HG02678 (cell line): Measurements from ENCODE around the gene NIF3L1.

ENCODE experiments used
- ATAC-seq: cut with Tn5 transposase; IDR thresholded peaks from one replicate; pipeline ENCODE4 v1.9.1; 2021; ENCODE audit warnings: mild to moderate bottlenecking, moderate library complexity; ENCODE audit not compliant: unreplicated experiment

Gene NIF3L1, protein sequence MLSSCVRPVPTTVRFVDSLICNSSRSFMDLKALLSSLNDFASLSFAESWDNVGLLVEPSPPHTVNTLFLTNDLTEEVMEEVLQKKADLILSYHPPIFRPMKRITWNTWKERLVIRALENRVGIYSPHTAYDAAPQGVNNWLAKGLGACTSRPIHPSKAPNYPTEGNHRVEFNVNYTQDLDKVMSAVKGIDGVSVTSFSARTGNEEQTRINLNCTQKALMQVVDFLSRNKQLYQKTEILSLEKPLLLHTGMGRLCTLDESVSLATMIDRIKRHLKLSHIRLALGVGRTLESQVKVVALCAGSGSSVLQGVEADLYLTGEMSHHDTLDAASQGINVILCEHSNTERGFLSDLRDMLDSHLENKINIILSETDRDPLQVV

DNA sequence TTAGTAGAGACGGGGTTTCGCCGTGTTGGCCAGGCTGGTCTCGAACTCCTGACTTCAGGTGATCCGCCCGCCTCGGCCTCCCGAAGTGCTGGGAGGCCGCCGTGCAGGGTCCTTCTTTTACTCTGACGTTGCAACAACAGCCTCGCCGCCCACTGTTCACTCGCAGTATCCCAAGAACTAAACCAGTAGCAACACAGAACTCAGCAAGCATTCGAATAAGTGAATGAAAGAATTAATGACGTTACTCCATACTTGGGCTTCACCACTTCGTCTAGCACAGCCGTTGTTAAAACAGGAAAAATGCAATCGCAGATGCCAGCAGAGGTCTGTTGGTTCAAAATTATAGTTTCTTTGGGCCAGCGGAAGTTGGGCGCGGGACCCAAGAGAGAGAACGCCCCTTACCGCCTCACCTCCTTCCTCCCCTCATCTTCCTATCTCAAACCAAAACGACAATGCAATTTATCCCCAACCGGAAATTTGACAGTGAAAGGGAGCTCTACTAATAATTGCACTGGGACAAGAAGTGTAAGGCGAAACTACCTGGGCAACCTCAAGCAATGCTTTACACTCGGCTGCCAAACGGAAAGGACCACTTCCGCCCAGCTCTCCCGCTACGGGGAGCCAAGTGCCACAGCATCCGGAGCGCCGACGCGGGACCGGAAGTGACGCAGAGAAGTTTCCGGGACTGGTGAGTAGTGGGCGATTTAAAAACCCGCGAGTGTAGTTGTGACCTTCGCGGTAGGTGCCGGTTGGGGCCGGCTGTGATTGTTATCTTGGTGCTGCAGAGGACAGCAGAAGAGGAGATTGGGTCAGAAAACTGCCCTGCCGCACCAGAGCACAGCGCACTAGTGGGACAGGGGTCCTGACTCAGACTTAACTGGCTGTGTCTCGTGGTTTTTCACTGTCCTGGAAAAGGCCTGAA lies at the start of gene NIF3L1, which contains the start of gene PPIL3:
TSS of gene NIF3L1 (plus strand) at position 668 of the 922 bp plus-strand sequence. CDS start 2,573 bp downstream, outside the sequence.
TSS of gene PPIL3 (minus strand) at position 374 of the 922 bp plus-strand sequence. CDS start 1,462 bp downstream, outside the sequence.
- ATAC-seq = peak; percentile 89

DNA sequence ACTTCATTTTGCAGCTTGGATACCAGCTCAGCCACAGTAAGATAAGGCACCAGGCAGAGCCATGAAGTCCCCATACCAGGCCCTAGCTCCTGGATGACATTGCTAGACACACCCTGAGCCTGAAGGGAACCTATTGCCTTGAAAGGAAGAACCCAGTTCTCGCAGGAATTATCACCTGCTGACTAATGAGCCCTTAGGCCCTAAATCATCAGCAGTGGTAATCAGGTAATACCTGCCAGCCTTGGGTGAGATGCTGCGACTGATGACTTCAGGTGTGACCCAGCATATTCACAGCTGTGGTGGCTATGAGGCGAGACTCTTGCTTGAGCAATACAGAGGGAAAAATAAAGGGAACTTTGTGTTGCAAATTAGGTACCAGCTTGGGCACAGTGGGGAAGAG lies 49.7 kb upstream of the NIF3L1 start:
- no peak for ATAC-seq

DNA sequence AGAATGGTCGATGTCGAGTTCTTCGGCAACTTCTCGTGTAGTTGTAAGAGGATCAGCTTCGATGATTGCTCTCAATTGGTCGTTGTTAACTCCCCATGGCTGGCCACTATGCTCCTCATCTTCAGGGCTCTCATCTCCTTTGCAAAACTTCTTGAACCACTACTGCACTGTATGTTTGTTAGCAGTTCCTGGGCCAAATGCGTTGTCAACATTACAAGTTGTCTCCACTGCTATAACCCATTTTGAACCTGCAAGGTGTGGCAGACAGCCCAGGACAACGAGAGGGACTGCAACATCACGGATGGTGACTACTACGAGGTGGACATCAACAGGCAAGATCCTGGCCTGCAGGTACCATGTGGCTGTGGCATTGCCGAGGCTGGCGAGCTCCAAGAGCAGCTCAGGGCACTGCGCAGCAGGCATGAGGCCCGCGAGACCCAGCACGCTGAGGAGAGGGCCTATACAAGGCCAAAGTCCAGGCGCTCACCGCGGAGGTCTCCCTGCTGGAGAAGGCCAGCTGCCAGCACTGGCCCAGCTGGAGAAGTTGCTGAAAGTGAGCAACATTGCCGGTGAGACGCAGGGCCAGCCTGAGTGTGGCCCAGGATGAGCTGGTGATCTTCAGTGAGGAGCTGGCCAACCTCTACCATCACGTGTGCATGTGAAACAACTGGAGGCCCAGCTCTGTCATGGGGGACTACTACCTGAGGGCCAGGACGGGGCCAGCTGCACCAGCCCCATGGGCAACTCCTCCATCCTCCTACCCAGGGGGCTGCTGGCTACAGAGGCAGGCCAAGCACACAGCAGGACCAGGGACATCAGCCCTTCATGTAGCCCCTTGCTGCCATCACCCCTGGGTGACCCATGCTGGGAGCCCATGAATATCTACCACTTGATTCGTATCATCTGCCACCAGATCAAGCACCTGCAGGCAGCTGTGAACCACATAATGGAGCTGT lies 44.9 kb upstream of the NIF3L1 start:
- no peak for ATAC-seq

DNA sequence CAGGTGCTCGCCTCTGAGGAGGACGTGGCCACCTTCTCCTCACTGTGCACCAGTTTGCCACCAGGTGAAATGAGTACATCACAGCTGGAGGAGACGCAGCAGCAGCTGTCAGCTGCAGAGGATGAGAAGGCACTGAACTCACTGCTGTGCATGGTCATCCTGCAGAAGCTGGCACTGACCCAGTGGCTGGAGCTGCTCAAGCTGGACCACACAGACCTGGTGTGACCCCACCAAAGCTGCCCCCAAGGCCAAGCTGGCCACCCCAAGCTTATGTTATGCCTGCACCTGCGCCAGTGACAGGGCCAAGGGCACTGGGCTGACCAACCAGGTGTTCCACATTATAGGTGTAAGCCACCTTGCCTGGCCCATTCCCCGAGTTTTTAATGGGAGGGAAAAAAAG lies 44.0 kb upstream of the NIF3L1 start:
- no peak for ATAC-seq

DNA sequence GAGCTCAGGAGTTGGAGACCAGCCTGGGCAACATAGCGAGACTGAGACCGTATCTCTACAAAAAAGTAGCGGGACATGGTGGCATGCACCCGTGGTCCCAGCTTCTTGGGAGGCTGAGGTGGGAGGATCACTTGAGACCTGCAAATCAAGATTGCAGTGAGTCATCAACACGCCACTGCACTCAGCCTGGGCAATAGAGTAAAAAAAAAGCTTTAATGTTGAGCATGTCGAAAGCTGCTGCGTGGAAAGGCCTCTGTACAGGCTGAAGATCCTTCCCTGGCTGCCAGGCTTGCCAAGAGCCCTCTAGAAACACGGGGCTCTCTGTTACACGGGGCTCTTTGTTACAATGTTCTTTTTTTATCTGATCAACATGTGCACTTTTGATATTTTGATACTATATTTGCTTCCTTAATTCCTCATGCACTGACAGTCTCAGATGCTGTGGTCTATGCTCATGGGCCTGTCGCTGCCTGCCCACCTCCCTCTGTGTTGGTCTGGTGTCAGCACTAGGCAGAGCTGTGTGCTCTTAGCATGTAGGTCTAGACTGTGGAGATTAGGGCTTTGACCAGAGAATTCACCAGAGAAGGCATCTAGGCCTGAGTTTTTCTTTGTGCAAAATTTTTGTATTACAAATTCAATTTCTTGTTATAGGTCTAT lies 43.4 kb upstream of the NIF3L1 start:
- no peak for ATAC-seq

DNA sequence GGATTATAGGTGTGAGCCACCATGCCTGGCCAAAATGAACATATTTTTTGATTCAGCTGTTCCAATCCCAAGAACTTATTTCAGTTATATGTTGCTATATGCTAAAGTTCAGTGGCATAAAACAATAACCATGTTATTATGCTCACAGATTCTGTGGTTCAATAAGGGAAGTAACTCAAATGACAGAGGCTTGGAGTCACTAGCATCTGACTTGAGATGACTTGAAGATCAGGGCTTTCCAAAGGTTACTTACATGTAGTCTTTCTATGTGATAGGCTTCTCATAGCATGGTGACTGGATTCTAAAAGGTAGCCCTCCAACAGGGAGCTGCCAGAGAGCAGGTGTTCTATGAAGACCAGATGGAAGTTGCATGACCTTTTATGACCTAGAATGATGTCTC lies 41.9 kb upstream of the NIF3L1 start:
- no peak for ATAC-seq

DNA sequence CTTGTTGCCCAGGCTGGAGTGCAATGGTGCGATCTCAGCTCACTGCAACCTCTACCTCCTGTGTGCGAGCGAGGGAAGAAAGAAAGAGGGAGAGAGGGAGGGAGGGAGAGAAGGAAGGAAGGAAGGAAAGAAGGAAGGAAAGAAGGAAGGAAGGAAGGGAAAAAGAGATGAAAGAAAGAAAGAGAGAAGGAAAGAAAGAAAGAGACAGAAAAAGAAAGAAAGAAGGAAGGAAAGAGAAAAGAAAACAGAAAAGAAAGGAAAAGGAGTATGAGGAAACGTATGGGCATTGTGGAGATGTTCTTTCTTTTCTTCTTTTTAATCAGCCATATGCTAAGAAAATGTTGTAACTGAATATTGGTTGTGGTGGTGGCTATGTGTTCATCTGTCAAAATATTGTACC lies 41.2 kb upstream of the NIF3L1 start:
- no peak for ATAC-seq

DNA sequence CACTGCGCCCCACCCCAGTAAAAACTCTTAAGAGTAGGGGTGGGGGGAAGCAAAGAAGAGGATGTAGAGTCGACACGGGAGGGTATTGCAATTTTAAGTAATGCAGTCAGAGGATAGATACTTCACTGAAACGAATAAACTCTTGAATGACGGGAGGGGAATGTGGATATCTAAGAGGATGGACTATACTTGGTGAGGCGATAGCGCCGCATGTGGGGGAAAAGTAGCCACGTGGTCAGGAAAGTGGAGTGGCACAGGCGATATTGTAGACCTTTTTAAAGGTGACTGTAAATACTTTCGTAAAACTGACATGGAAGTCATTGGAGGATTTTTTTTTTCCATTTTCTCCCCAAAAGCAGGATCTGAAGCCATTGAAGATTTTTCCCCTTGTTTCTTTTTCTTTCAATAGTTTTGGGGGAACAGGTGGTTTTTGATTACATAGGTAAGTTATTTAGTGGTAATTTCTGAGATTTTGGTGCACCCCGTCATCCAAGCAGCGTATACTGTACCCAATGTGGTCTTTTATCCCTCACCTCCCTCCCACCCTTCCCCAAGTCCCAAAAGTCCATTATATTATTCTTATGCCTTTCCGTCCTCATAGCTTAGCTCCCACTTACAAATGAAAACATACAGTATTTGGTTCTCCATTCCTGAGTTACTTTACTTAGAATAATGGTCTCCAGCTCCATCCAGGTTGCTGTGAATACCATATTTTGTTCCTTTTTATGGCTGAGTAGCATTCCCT lies 38.5 kb upstream of the NIF3L1 start:
- ATAC-seq = no peak

DNA sequence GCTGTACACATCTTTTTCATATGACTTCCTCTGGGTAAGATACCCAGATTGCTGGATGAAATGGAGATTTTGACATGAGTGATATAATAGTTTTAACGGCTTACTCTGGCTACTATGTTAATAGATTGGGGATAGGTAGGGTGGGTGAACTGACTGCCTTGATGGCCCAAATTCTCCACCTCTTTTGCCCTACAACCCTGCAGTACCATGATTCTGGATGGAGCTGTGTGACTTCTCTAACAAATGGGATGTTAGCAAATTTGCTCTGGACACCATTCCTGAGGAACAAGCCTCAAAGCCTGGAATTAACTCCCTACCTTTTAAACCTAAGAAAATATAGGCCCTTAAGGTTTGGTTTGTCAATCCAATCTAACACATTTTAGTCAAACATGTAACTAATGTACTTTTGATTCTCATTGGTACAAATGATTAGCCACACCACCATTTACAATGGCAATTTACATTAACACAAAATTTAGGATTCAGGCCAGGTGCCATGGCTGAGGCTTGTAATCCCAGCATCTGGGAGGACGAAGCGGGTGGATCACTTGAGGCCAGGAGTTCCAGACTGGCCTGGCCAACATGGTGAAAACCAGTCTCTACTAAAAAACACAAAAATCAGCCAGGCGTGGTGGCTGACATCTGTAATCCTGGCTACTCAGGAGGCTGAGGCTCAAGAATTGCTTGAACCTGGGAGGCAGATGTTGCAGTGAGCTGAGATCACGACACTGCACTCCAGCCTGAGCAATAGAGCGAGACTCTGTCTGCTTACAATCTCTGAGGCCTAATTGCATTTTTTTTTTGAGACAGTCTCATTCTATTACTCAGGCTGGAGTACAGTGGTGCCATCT lies 37.5 kb upstream of the NIF3L1 start:
- ATAC-seq = no peak

DNA sequence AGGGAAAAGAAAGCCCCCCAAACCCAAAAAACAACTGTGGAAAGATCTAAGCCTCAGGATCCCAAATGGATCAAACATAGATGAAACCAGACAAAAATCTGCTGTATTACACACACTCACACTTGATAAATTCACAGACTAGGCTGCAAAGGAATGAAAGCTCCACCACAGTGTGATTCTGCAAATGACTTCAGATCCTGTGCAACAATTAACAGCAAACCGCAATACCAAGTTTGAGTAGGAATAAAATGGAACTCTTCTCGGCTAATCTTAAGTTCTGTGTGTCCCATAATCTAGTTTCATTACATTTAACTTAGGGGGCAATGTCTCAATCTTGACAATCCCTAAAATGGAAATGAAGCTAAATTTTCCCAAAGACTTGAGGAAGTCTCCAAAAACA lies 36.6 kb upstream of the NIF3L1 start:
- no peak for ATAC-seq

DNA sequence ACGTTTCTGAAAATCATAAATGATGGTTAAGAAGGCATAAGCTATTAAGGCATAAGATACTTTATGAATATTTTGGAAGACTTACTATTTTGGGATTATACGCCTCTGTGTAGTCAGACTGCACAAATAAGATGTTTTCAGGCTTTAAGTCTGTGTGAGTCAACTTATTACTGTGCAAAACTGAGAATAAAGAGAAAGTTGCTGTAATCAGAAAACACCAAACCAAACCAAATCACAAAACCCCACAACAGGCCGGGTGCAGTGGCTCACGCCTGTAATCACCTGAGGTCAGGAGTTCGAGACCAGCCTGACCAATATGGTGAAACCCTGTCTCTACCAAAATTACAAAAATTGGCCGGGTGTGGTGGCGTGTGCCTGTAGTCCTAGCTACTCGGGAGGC lies 32.4 kb upstream of the NIF3L1 start:
- no peak for ATAC-seq

DNA sequence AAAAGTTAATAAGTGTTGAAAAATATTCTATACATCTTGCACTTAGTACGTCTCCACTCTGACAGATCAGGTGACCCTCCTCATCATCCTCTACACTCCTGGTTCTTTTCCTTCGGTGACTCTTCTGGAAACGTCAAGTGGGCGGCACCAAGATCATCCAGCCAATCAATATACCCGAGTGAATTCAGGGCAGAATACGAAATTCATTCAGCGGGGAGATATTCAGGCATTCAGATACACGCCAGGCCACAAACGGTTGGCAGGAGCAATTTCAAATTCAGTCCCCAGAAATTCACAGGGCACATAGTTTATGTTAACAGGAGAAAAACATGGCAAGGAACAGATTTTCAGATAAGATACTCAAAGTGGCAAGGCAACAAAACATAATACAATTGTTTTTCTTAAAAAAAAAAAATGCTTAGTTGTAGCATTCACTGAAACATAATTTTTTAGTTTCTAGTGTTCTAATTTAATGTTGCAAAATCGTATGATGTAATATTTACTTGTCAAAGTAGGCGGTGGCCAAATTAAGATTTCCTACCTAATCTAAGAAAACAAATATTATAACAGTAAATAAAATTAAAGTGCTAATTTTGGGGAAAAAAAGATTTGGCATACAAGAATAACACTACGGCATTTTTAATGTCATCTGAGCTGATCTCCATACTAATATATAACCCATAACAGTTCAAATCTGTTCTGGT lies 28.9 kb upstream of the NIF3L1 start:
- no peak for ATAC-seq

DNA sequence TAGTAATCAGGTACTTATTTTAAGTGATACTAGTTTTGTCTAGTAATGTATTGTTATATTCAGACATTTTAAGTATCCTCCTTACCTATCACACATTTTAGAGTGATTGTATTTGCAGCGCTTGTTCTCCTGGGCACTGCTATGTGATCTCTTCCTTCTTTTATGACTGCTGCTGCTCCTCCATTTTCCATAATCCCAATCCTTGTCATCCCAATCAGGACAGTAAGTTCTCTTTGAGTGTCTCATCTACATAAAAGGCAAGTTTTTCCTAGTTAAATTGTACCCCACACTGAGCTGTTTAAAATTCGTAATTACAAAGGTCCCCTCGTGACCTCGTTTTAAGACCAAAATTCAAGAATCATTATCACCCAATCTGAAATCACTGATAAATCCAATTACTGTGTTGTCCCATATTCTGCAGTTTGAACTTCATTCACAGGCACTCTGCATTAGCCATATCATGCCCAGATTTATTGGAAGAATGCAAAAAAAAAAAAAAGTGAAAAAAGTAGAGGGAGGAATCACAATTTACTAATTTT lies 27.5 kb upstream of the NIF3L1 start:
- ATAC-seq = no peak

DNA sequence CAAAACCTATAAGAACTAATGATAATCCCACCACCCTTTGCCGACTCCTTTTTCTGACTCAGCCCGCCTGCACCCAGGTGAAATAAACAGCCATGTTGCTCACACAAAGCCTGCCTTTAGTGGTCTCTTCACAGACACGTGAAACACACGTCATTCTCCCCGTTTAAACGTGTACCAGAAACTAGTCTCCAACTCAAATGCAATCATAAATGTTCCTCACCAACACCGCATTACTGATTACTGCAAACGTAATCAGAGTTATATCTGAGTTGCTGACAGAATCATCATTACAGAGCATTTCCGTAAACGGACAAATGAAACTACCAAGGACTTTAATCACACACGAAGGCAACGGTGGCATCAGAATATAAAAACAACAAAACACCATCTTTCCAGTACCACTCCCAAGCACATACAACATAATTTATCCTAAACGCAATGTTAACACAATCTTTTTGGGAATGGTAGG lies 26.6 kb upstream of the NIF3L1 start:
- ATAC-seq = no peak

DNA sequence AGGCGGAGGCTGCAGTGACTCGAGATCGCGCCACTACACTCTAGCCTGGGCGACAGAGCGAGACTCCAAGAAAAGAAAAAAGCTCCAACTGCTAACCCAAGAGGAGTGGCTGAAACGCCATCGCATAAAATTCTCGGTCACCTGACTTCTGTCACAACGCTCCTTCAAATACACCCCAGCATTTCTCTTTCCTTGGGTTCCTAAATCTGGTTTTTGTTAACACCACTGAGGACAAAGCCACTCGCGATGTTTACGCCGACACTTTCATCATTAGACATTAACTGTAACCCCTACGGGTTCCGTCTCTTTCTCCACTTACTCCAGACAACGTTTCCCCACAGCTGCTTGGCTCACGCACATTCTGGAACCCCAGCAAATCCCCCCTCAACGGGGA lies 25.4 kb upstream of the NIF3L1 start:
- ATAC-seq = peak; percentile 2

DNA sequence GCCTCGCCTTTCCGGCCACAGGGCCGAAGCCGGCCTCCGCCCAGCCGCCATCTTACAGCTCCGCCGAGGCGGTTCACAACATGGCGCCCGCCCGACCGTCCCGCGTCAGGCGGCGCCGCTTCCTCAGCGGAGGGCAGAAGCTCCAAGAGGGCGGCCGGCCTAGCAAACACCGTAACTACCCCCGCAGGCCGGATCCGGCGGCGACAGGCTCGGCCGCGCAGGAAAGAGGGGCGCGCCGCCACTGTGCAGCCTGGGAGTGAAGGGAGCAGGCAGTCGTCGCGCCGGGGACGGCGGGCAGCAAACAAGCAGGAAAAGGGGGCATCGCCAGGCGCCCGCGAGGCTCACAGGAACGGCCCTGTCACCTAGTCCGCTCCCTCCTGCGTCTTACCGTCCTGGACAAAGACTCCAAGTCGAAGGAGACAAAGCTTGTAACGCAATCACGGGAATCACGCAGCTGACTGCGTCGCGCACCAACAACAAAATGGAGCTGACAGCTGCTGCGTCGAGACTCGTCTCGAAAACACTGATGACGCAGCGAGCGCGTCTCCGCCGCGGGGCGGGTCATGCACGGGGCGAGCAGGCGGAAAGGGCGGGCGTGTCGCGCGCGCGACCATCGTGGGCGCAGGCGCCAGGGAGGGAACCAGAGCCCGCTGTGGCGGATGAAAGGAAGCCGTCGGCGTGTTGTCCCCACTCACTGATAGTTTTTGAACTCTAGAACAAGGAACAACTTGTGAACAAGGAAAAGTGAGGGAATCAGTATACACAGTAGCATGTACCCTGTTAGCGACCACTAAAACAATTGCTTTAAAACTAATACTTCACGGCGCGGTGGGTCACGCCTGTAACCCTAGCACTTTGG lies 24.8 kb upstream of the NIF3L1 start, which contains the start of gene CLK1:
TSS of gene CLK1 (minus strand) at position 483 of the 859 bp plus-strand sequence. CDS start 2,796 bp downstream, outside the sequence.
- ATAC-seq = peak; percentile 87
